ENCODE results near the gene ARHGAP23. TPM values are rescaled to one million over a fixed set of nuclear protein-coding genes. Genes with fewer than 3 reads are reported as not detected.

The ARHGAP23 gene
- total and polyA plus RNA-seq, 2 experiments from 2014 or later = 16.0 to 30.0 TPM

DNA sequence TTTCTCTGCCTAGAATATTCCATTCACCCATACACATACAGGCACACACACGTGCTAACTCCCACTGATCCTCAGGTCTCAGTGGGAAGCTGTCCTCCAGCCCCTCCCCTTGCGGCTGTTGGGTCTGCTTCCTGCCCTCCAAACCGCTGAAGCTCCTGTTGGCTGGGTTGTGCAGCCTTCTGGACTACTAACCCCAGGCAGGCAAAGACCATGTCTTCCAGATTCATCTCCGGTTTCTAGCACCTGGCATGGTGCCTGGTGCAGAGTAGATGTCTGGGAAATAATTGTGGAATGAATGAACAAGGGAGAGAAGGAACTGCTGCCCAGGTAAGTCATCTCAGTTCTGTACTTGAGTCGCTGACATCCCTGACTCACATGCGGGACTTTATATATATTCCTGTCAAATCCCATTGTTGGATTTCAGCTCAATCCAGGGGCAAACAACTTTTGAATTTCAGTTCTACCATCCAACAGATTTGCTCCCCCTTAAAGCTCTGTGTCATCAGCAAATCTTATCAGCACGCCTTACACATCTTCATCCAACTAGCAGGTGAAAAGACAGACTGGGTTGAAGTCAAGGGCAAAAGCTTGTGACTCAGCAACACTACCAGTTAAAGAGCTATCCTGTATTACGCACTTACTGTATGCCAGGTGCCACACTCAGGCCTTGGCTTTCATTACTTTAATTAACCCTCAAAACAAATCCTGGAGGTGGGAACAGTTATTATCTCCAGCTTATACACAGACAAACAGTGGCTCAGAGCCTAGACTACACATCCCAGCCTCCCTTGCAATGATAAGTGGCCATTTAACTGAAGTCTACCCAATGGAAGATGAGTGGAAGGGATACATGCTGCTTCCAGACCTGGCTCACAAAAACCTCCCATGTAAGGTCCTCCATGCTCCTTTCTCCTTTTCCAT lies 126.4 kb downstream of the ARHGAP23 start:
- no peaks in the 10 kb centered on the region for H3K9me3 ChIP-seq (ENCODE audit: low read depth)

GRCh38 chr17:38556239-38556638 lies 128.0 kb downstream of the ARHGAP23 start:
- 94% methylated on average over 6 of the region's 6 CpGs for WGBS (ENCODE audit: low lambda C conversion rate, missing lambda C conversion rate)
- no peaks in the 10 kb centered on the region for H4K20me1 ChIP-seq (ENCODE audit: insufficient read depth, poor library complexity, severe bottlenecking)

More for the DNA sequence above, 126.4 kb downstream of the ARHGAP23 start:
- H3K9me2 ChIP-seq (replicated peaks; ENCODE audit: insufficient read depth) = no peaks in the 10 kb centered on the region
- peaks cover 6% of the 10 kb centered on the region for H3K27me3 ChIP-seq
- TF ChIP-seq EZH2phosphoT487 (IDR thresholded peaks at IDR 0.05; ENCODE audit: low read depth, severe bottlenecking, unreplicated experiment) (no peak), CTCF (IDR thresholded peaks at IDR 0.05; ENCODE audit: poor library complexity) (no peak), EZH2 (IDR thresholded peaks at IDR 0.05; ENCODE audit: borderline replicate concordance) (no peak)
- no peak overlapping the region for H3K27ac ChIP-seq
- no peak for DNase-seq (ENCODE audit: low spot score)
- H3K4me1 ChIP-seq (ENCODE audit: insufficient read depth) = peaks cover 7% of the 10 kb centered on the region
- WGBS (ENCODE audit: low lambda C conversion rate, missing lambda C conversion rate) = 77% methylated on average over 8 of the region's 8 CpGs
- H3K79me2 ChIP-seq = no peaks in the 10 kb centered on the region
- no peak overlapping the region for H3K4me3 ChIP-seq
- H4K20me1 ChIP-seq (ENCODE audit: insufficient read depth, poor library complexity, severe bottlenecking) = no peaks in the 10 kb centered on the region
- no peak overlapping the region for H3K4me2 ChIP-seq
- H2AFZ ChIP-seq = no peak overlapping the region
- no peaks in the 10 kb centered on the region for H3K36me3 ChIP-seq (replicated peaks; ENCODE audit: insufficient read depth, low read depth)

GRCh38 chr17:38557396-38557795 lies 129.1 kb downstream of the ARHGAP23 start:
- peaks cover 11% of the 10 kb centered on the region for H3K4me1 ChIP-seq (ENCODE audit: insufficient read depth)
- no peaks in the 10 kb centered on the region for H4K20me1 ChIP-seq (ENCODE audit: insufficient read depth, poor library complexity, severe bottlenecking)
- no peaks in the 10 kb centered on the region for H3K9me2 ChIP-seq (replicated peaks; ENCODE audit: insufficient read depth)
- no peak for TF ChIP-seq EZH2 (IDR thresholded peaks at IDR 0.05; ENCODE audit: borderline replicate concordance)
- TF ChIP-seq CTCF (IDR thresholded peaks at IDR 0.05; ENCODE audit: poor library complexity) = no peak
- TF ChIP-seq EZH2phosphoT487 (IDR thresholded peaks at IDR 0.05; ENCODE audit: low read depth, severe bottlenecking, unreplicated experiment) = no peak
- no peaks in the 10 kb centered on the region for H3K79me2 ChIP-seq
- WGBS (ENCODE audit: low lambda C conversion rate, missing lambda C conversion rate) = 82% methylated on average over 6 of the region's 6 CpGs
- no peak for DNase-seq (ENCODE audit: low spot score)
- peak overlapping the region; percentile 0 for H3K27ac ChIP-seq
- H2AFZ ChIP-seq = no peak overlapping the region
- no peaks in the 10 kb centered on the region for H3K36me3 ChIP-seq (replicated peaks; ENCODE audit: insufficient read depth, low read depth)
- H3K4me2 ChIP-seq = peak overlapping the region; percentile 93
- no peak overlapping the region for H3K4me3 ChIP-seq
- H3K27me3 ChIP-seq = peaks cover 32% of the 10 kb centered on the region
- no peaks in the 10 kb centered on the region for H3K9me3 ChIP-seq (ENCODE audit: low read depth)

More at GRCh38 chr17:38556239-38556638, 128.0 kb downstream of the ARHGAP23 start:
- Histone ChIP-seq H3K4me3 (no peak overlapping the region), H2AFZ (no peak overlapping the region), H3K4me2 (no peak overlapping the region), H3K27me3 (peaks cover 20% of the 10 kb centered on the region), H3K36me3 (replicated peaks; ENCODE audit: insufficient read depth, low read depth) (no peaks in the 10 kb centered on the region), H3K9me2 (replicated peaks; ENCODE audit: insufficient read depth) (no peaks in the 10 kb centered on the region), H3K9me3 (ENCODE audit: low read depth) (no peaks in the 10 kb centered on the region), H3K4me1 (ENCODE audit: insufficient read depth) (peaks cover 11% of the 10 kb centered on the region), H3K27ac (no peak overlapping the region), H3K79me2 (no peaks in the 10 kb centered on the region)
- no peak for DNase-seq (ENCODE audit: low spot score)
- TF ChIP-seq EZH2 (IDR thresholded peaks at IDR 0.05; ENCODE audit: borderline replicate concordance) (no peak), CTCF (IDR thresholded peaks at IDR 0.05; ENCODE audit: poor library complexity) (no peak), EZH2phosphoT487 (IDR thresholded peaks at IDR 0.05; ENCODE audit: low read depth, severe bottlenecking, unreplicated experiment) (no peak)

All from hepatocyte (in vitro differentiated cells).